ENCODE measurements around the gene CROT. TPM values are rescaled to one million over a fixed set of nuclear protein-coding genes. Genes with fewer than 3 reads are reported as not detected.
A peak's percentile ranks its signal among the peaks of the same experiment; 100 is the strongest.

The CROT gene
- total RNA-seq, 4 donors from 2014 or later: 3.0 to 29.5 (median 11.9) TPM

DNA sequence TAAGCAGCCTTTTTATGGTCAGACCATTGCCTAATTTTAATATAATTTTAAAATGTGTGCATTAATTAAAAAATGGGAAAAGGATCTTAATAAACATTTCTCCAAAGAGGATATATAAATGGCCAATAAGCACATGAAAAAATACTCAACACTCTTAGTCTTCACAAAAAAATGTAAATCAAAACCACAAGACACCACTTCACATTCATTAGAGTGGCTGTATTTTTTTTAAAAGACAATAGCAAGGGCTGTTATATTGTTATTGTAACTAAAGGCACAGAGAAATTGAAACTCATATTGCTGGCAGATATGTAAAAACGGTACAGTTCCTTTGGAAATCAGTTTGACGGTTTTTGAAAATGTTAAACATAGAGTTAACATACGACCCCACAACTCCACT is 3.2 kb upstream of the CROT start:
- no peak for TF ChIP-seq CTCF (IDR thresholded peaks at IDR 0.05)
- DNase-seq (ENCODE audit: low spot score) (no peak), ATAC-seq (ENCODE audit: low FRiP score) (no peak)

GRCh38 chr7:87344446-87344845 is 1.0 kb upstream of the CROT start:
- TF ChIP-seq CTCF (IDR thresholded peaks at IDR 0.05): no peak
- DNase-seq (ENCODE audit: low spot score) (no peak), ATAC-seq (ENCODE audit: low FRiP score) (no peak)

DNA sequence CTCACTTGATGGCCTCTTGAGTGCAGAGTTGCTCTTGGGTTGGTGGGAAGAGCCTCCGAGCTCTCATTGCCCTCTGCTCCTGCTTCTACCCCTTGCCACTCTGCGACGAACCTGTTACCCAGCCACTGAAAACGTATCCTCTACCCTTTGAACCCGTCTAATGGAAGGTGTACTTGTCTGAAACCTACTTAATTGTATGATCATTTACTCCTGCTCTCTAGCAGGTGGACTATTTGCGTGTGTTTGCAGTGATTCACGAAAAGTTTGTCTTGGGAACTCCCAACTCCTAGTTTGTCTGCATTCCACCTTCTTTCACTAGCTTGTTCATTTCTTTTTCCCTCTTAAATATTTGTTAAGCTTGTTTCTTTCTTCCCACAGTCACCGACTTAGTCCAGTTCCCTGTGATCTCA is 503 bp downstream of the CROT start:
- DNase-seq (ENCODE audit: low spot score): no peak
- TF ChIP-seq CTCF (IDR thresholded peaks at IDR 0.05): no peak
- peak; percentile 3 for ATAC-seq (ENCODE audit: low FRiP score)

GRCh38 chr7:87347207-87347606 is 1.7 kb downstream of the CROT start:
- ATAC-seq (ENCODE audit: low FRiP score): no peak
- TF ChIP-seq CTCF (IDR thresholded peaks at IDR 0.05): no peak
- no peak for DNase-seq (ENCODE audit: low spot score)

DNA sequence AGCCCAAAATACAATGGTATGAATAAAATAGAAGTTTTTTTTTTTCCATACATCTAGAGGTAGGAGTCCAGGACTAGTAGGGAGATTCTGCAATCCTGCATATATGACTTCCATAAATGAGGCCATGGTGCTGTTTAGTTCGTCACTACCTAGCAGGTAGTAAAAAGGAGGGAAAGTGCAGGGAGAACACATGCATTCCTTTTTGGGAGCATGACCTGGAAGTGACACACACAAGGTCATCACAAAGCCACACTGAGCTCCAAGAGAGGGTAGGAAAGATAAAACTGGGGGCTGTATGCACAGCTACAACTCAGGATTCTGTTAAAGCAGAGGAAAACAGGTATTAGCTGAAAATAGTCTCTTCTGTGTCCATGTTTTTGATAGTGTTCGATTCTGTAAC is 2.2 kb downstream of the CROT start:
- no peak for ATAC-seq (ENCODE audit: low FRiP score)
- no peak for DNase-seq (ENCODE audit: low spot score)
- no peak for TF ChIP-seq CTCF (IDR thresholded peaks at IDR 0.05)

DNA sequence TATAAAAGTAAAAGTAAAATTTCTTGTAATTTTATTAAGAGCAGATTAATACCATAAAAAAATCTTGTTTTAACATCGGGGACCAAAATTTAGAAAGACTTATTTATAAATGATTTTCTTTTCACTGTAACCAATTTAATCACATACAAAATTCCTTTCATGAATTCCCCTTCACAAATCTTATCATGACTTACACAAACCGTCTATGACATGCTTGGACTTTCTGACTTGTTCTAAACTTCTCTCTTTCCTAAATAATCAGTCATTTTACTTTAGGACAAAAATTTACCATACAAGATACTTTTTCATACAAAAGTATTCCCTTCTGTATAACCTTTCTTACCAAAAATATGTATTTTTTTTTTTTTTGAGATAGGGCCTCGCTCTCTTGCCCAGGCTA is 9.3 kb downstream of the CROT start:
- no peak for ATAC-seq (ENCODE audit: low FRiP score)
- no peak for TF ChIP-seq CTCF (IDR thresholded peaks at IDR 0.05)
- DNase-seq (ENCODE audit: low spot score): no peak

DNA sequence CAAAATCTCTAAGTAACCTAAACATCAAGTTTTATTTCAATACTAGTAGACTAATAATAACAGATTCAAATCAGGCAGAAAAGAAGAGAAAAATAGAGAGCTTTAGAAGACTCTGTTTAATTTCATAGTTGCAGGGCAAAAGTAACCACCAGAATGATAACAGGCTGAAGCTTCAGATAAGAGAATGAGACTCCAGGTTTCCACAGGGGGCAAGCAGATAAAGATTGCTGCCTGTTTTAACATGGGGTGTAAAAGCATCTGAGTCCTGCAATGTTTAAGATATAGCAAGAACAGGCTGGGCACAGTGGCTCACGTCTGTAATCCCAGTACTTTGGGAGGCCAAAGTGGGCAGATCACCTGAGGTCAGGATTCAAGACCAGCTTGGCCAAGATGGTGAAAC is 11.0 kb downstream of the CROT start:
- no peak for DNase-seq (ENCODE audit: low spot score)
- TF ChIP-seq CTCF (IDR thresholded peaks at IDR 0.05): no peak
- ATAC-seq (ENCODE audit: low FRiP score): no peak
